Transverse colon (tissue), 4 donors: ENCODE data around the gene XAGE1B. TPM values are rescaled to one million over a fixed set of nuclear protein-coding genes. Genes with fewer than 3 reads are reported as not detected.
"Not testable (repeated sequence)": the region's sequence is repeated elsewhere in the genome, so short reads cannot be mapped to it uniquely, and the experiment has no call there.

Source experiments
- DNase-seq: peaks from one replicate; pipeline ENCODE4 v3.0.0-alpha.2; 2019
- H3K27ac ChIP-seq, 4 donors: fragments of 200-600 bp; sonication (generic); 2 replicates each; pipeline ENCODE4 v1.5.1; 2016 to 2018; ENCODE audit warnings: inconsistent platforms in 4 of 4
- H3K27me3 ChIP-seq: fragments of 200-600 bp; sonication (generic); 2 replicates; pipeline ENCODE4 v1.5.1; 2017; ENCODE audit warnings: inconsistent platforms
- H3K36me3 ChIP-seq, 4 donors: fragments of 200-600 bp; sonication (generic); 2 replicates each; pipeline ENCODE4 v1.5.1; 2017 to 2019; ENCODE audit warnings: inconsistent platforms in 4 of 4
- H3K4me1 ChIP-seq, 4 donors: fragments of 200-600 bp; sonication (generic); 2 replicates each; pipeline ENCODE4 v1.5.1; 2017 to 2020; ENCODE audit warnings: inconsistent platforms in 4 of 4
- H3K4me3 ChIP-seq, 4 donors: fragments of 200-600 bp; sonication (generic); 1 replicate in 1 of 4; 2 replicates in 3 of 4; pipeline versions ENCODE4 v1.5.1 to v1.6.1; 2017 to 2019; ENCODE audit warnings: inconsistent platforms in 4 of 4
- H3K9me3 ChIP-seq, 2 donors: fragments of 200-600 bp; sonication (generic); 2 replicates each; pipeline ENCODE4 v1.5.1; 2017 to 2019; ENCODE audit warnings: inconsistent platforms in 2 of 2
- CTCF ChIP-seq, 5 experiments: fragments of 200-600 bp in 3 of 5; fragments of 450-650 bp in 2 of 5; sonication (generic) in 3 of 5; IDR thresholded peaks; 1 replicate in 2 of 5; 2 replicates in 3 of 5; pipeline ENCODE4 v1.5.1; 2016 to 2017; ENCODE audit warnings: antibody characterized with exemption in 5 of 5, inconsistent platforms in 3 of 5, mild to moderate bottlenecking in 2 of 5, moderate library complexity in 1 of 5
- EP300 ChIP-seq: sonication (generic); formaldehyde crosslinking; IDR thresholded peaks from one replicate; pipeline ENCODE4 v1.6.1; 2017; ENCODE audit warnings: antibody characterized with exemption, low read depth
- POLR2A ChIP-seq: fragments of 450-650 bp; IDR thresholded peaks from one replicate; pipeline ENCODE4 v1.6.1; 2016; ENCODE audit warnings: antibody characterized with exemption, mild to moderate bottlenecking, moderate library complexity
- POLR2AphosphoS5 ChIP-seq, 3 donors: sonication (generic); formaldehyde crosslinking; IDR thresholded peaks; one replicate each; pipeline ENCODE4 v1.6.1; 2016; ENCODE audit warnings: antibody characterized with exemption in 3 of 3
- WGBS, 2 donors: methylation state at CpG; one replicate each; pipeline ENCODE4 v1.1.5; 2018; ENCODE audit warnings: low coverage in 1 of 2; 5-methylcytosine and 5-hydroxymethylcytosine counted together
- in situ Hi-C, 4 donors: fragments of 200-750 bp; cut with MboI; loops; one replicate each; pipeline versions ENCODE4 v1.15.0 to v1.15.1; 2017; ENCODE audit warnings: low sequenced_read_pairs in 3 of 4, low pct_ligation_motif_present in 1 of 4, low pct_unique_long_range_greater_than_20kb in 1 of 4
- intact Hi-C: fragments of 100-400 bp; cut with DNase I; formaldehyde crosslinking; loops from one replicate; pipeline ENCODE4 v1.15.1; 2023; ENCODE audit warnings: low total_unique reads
- total RNA-seq, 4 donors: library from RNA; depleted of rRNA; stranded (reverse); fragments of >200 nt; gene quantifications; one replicate each; pipeline ENCODE4 v1.1.0, GENCODE V29; 2016

The XAGE1B gene
- total RNA-seq, 4 donors from 2014 or later: not detected

- WGBS, 2 donors: 84% methylated on average over 21 of the region's 21 CpGs; no CpG with 5 or more reads in 1 of the 2 donors
- H3K4me1 ChIP-seq: no peaks in the 10 kb centered on the region
- H3K9me3 ChIP-seq: no peaks in the 10 kb centered on the region
- no peak overlapping the region for H3K4me3 ChIP-seq
- in situ Hi-C loops: no loop called here
- no peak overlapping the region for H3K27ac ChIP-seq
- DNase-seq: no peak
- TF ChIP-seq EP300: no peak
- TF ChIP-seq POLR2A: no peak
- no peak for TF ChIP-seq CTCF (IDR thresholded peaks at IDR 0.05)
- TF ChIP-seq POLR2AphosphoS5 (IDR thresholded peaks at IDR 0.05): no peak
- no peaks in the 10 kb centered on the region for H3K27me3 ChIP-seq
- intact Hi-C loops: no loop called here
- no peaks in the 10 kb centered on the region for H3K36me3 ChIP-seq
These were observed 27.4 kb upstream of the XAGE1B start for GRCh38 chrX:52544147-52544840.

GRCh38 chrX:52542311-52542710, 25.4 kb upstream of the XAGE1B start:
- intact Hi-C loops (no loop called here), in situ Hi-C loops (no loop called here)
- Histone ChIP-seq H3K4me3 (no peak overlapping the region), H3K36me3 (no peaks in the 10 kb centered on the region), H3K4me1 (no peaks in the 10 kb centered on the region), H3K27ac (no peak overlapping the region), H3K27me3 (no peaks in the 10 kb centered on the region), H3K9me3 (no peaks in the 10 kb centered on the region)
- no peak for DNase-seq
- TF ChIP-seq EP300 (no peak), POLR2AphosphoS5 (IDR thresholded peaks at IDR 0.05) (no peak)
- 69% methylated on average over 3 to 6 of the region's 6 CpGs for WGBS, 2 donors

GRCh38 chrX:52541051-52541450, 24.2 kb upstream of the XAGE1B start:
- in situ Hi-C loops, H3K27me3 ChIP-seq, H3K4me3 ChIP-seq, H3K27ac ChIP-seq, H3K36me3 ChIP-seq, DNase-seq, H3K9me3 ChIP-seq, H3K4me1 ChIP-seq, intact Hi-C loops: not testable (repeated sequence)
- 40 to 44% methylated on average over 1 to 4 of the region's 4 CpGs for WGBS, 2 donors

GRCh38 chrX:52516110-52516986, 515 bp downstream of the XAGE1B start:
- H3K4me1 ChIP-seq, intact Hi-C loops, H3K9me3 ChIP-seq, DNase-seq, H3K27me3 ChIP-seq, in situ Hi-C loops, H3K4me3 ChIP-seq, H3K27ac ChIP-seq, H3K36me3 ChIP-seq: not testable (repeated sequence)
- WGBS, 2 donors: no CpG with 5 or more reads among the region's 27 CpGs

GRCh38 chrX:52511126-52511525, 5.7 kb downstream of the XAGE1B start:
- H3K9me3 ChIP-seq, DNase-seq, H3K36me3 ChIP-seq, H3K27ac ChIP-seq, H3K4me1 ChIP-seq, H3K4me3 ChIP-seq, H3K27me3 ChIP-seq, in situ Hi-C loops, intact Hi-C loops: not testable (repeated sequence)
- WGBS, 2 donors: no CpG with 5 or more reads among the region's 6 CpGs

- intact Hi-C loops: no loop called here
- no peaks in the 10 kb centered on the region for H3K4me1 ChIP-seq
- DNase-seq: no peak
- H3K36me3 ChIP-seq: no peaks in the 10 kb centered on the region
- no peak overlapping the region for H3K4me3 ChIP-seq
- in situ Hi-C loops: no loop called here
- H3K27ac ChIP-seq: no peak overlapping the region
- H3K9me3 ChIP-seq: no peaks in the 10 kb centered on the region
- TF ChIP-seq CTCF (IDR thresholded peaks at IDR 0.05) (no peak), POLR2AphosphoS5 (IDR thresholded peaks at IDR 0.05) (no peak), POLR2A (no peak), EP300 (no peak)
- H3K27me3 ChIP-seq: no peaks in the 10 kb centered on the region
- WGBS, 2 donors: 78% methylated on average over 6 of the region's 6 CpGs; no CpG with 5 or more reads in 1 of the 2 donors
These were observed 6.9 kb downstream of the XAGE1B start for GRCh38 chrX:52509916-52510315.
